Glutamatergic neuron (in vitro differentiated cells): ENCODE measurements around the gene ADAP1. TPM values are rescaled to one million over a fixed set of nuclear protein-coding genes. Genes with fewer than 3 reads are reported as not detected.
"Not testable (repeated sequence)": the region's sequence is repeated elsewhere in the genome, so short reads cannot be mapped to it uniquely, and the experiment has no call there.

ENCODE experiments used
- DNase-seq: peaks from one replicate; pipeline ENCODE4 v3.0.0; 2022
- H3K27ac Mint-ChIP-seq: one replicate; pipeline ENCODE4 v1.8.0; 2020; ENCODE audit warnings: mild to moderate bottlenecking, mixed read lengths, inconsistent platforms; ENCODE audit not compliant: unreplicated experiment
- H3K27me3 Mint-ChIP-seq: one replicate; pipeline ENCODE4 v1.8.0; 2020; ENCODE audit warnings: mild to moderate bottlenecking, moderate library complexity, mixed read lengths, inconsistent platforms; ENCODE audit not compliant: unreplicated experiment
- H3K36me3 Mint-ChIP-seq: one replicate; pipeline ENCODE4 v1.8.0; 2020; ENCODE audit warnings: mild to moderate bottlenecking, mixed read lengths, inconsistent platforms; ENCODE audit not compliant: unreplicated experiment
- H3K4me1 Mint-ChIP-seq: one replicate; pipeline ENCODE4 v1.8.0; 2020; ENCODE audit warnings: mild to moderate bottlenecking, low read depth, mixed read lengths, inconsistent platforms; ENCODE audit not compliant: unreplicated experiment
- H3K4me3 Mint-ChIP-seq: one replicate; pipeline ENCODE4 v1.8.0; 2020; ENCODE audit warnings: mild to moderate bottlenecking, mixed read lengths, inconsistent platforms; ENCODE audit not compliant: unreplicated experiment
- H3K9me3 Mint-ChIP-seq: one replicate; pipeline ENCODE4 v1.8.0; 2020; ENCODE audit warnings: mild to moderate bottlenecking, moderate library complexity, mixed read lengths, inconsistent platforms; ENCODE audit not compliant: unreplicated experiment
- CTCF ChIP-seq: fragments of 200-600 bp; sonication (generic); IDR thresholded peaks from one replicate; pipeline ENCODE4 v1.5.0; 2021; ENCODE audit not compliant: partially characterized antibody, unreplicated experiment
- total RNA-seq: library from RNA; stranded (reverse); fragmentation: NEBNext Ultra II Directional; extraction: Animal tissue kit (Norgen Biotek cat#: 25700); gene quantifications from one replicate; pipeline ENCODE4 v1.2.1, GENCODE V29; 2021; ENCODE audit not compliant: unreplicated experiment

ADAP1 gene
- total RNA-seq, 1 donor from 2014 or later, result 61.1 TPM

GRCh38 chr7:960269-960871, 5.9 kb upstream of the ADAP1 start:
- peaks cover 12% of the 10 kb centered on the region for H3K9me3 Mint-ChIP-seq
- peaks cover 10% of the 10 kb centered on the region for H3K27me3 Mint-ChIP-seq
- no peak for TF ChIP-seq CTCF
- peaks cover 23% of the 10 kb centered on the region for H3K4me1 Mint-ChIP-seq
- peak overlapping the region; percentile 82 for H3K27ac Mint-ChIP-seq
- peak; percentile 32 for DNase-seq
- H3K36me3 Mint-ChIP-seq, result no peaks in the 10 kb centered on the region
- peak overlapping the region; percentile 47 for H3K4me3 Mint-ChIP-seq

GRCh38 chr7:959740-960139, 5.3 kb upstream of the ADAP1 start:
- H3K4me1 Mint-ChIP-seq, result peaks cover 18% of the 10 kb centered on the region
- H3K27me3 Mint-ChIP-seq, H3K36me3 Mint-ChIP-seq, H3K4me3 Mint-ChIP-seq: not testable (repeated sequence)
- peak overlapping the region; percentile 82 for H3K27ac Mint-ChIP-seq
- H3K9me3 Mint-ChIP-seq, result peaks cover 12% of the 10 kb centered on the region
- peak; percentile 4 for DNase-seq

GRCh38 chr7:959271-959670, 4.8 kb upstream of the ADAP1 start:
- Mint-ChIP-seq H3K27me3 (peaks cover 7% of the 10 kb centered on the region), H3K27ac (no peak overlapping the region), H3K4me3 (no peak overlapping the region), H3K36me3 (no peaks in the 10 kb centered on the region), H3K4me1 (peaks cover 16% of the 10 kb centered on the region), H3K9me3 (peaks cover 12% of the 10 kb centered on the region)
- DNase-seq, result no peak
- TF ChIP-seq CTCF, result no peak

GRCh38 chr7:958221-959200, 4.0 kb upstream of the ADAP1 start:
- TF ChIP-seq CTCF, result peak; percentile 45
- Mint-ChIP-seq H3K9me3 (peaks cover 12% of the 10 kb centered on the region), H3K27me3 (peaks cover 7% of the 10 kb centered on the region), H3K4me3 (no peak overlapping the region), H3K27ac (no peak overlapping the region), H3K4me1 (peaks cover 16% of the 10 kb centered on the region), H3K36me3 (no peaks in the 10 kb centered on the region)
- peak; percentile 29 for DNase-seq

GRCh38 chr7:957418-958220, 3.1 kb upstream of the ADAP1 start:
- peak; percentile 80 for DNase-seq
- TF ChIP-seq CTCF, result no peak
- H3K4me3 Mint-ChIP-seq, result no peak overlapping the region
- H3K36me3 Mint-ChIP-seq, result no peaks in the 10 kb centered on the region
- H3K27ac Mint-ChIP-seq, result peak overlapping the region; percentile 73
- H3K9me3 Mint-ChIP-seq, result peaks cover 12% of the 10 kb centered on the region
- peaks cover 7% of the 10 kb centered on the region for H3K27me3 Mint-ChIP-seq
- peaks cover 16% of the 10 kb centered on the region for H3K4me1 Mint-ChIP-seq
